ENCODE measurements around the gene UGT1A3. TPM values are rescaled to one million over a fixed set of nuclear protein-coding genes. Genes with fewer than 3 reads are reported as not detected.

The UGT1A3 gene
- not detected for total RNA-seq

DNA sequence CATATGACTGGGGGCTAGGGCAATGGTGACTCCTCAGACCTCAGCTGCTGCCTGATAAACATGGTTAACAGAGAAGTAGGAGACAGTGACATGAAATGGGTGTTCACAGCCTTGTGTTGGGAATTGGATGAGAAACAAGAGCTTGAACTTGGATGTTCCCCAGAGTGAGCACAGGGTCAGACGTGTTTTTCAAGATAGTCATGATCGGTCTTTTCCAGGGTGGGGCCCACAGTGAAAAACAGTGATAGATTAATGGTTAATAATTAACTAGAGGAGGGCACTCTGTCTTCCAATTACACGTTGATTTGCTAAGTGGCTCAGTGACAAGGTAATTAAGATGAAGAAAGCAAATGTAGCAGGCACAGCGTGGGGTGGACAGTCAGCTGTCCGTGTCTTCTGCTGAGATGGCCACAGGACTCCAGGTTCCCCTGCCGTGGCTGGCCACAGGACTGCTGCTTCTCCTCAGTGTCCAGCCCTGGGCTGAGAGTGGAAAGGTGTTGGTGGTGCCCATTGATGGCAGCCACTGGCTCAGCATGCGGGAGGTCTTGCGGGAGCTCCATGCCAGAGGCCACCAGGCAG lies at the start of gene UGT1A3:
Gene UGT1A3 (plus strand): TSS at position 320 of the 579 bp plus-strand sequence. CDS start 85 bp downstream, at position 405.
- Mint-ChIP-seq H3K4me1 (no peaks in the 10 kb centered on the region), H3K27ac (no peak within 1 kb of the TSS), H3K4me3 (no peak within 1 kb of the TSS), H3K36me3 (ENCODE audit: low read depth) (no peaks in the 10 kb centered on the region), H3K27me3 (peaks cover 6% of the 10 kb centered on the region), H3K9me3 (no peaks in the 10 kb centered on the region)
- POLR2A ChIA-PET, result no interaction called here
- CTCF ChIA-PET, result no interaction called here
- no peak for DNase-seq

- Mint-ChIP-seq H3K9me3 (no peaks in the 10 kb centered on the region), H3K27me3 (peaks cover 30% of the 10 kb centered on the region), H3K4me1 (no peaks in the 10 kb centered on the region), H3K4me3 (no peak overlapping the region), H3K27ac (no peak overlapping the region), H3K36me3 (ENCODE audit: low read depth) (no peaks in the 10 kb centered on the region)
- CTCF ChIA-PET, result no interaction called here
- POLR2A ChIA-PET, result no interaction called here
- no peak for DNase-seq
Observed at GRCh38 chr2:233679196-233679595, 49.6 kb upstream of the UGT1A3 start.

DNA sequence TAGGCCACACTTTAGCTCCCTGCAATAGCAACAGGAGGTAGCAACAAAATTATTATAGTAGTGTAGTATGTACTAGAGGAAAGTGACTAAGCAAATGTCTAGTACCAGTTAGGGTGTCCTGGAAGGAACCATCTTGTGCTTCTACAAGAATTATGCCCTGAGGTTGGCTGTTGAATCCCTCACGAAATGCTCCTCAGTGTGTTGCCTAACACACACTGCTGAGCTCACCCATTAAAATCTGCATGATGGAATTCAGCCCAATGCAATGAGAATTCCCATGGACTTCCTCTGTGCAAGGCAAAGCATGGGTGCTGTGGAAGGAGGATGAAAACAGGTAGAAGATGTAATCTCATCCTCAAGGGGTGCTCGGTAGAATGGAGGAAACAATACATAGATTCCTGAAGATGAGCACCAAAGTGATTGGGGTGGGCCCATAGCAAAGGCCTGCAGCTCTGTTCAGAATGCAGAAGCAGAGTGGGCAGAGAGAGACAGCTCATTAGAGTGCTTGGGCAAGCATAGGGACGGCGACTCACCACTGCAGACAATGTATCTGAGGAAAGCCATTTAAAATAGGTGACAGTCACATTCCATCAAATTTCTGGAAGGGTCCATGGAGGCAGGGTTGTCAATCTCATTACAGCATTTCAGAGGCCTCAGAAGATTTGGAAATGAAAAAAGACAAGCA lies 48.3 kb upstream of the UGT1A3 start:
- Mint-ChIP-seq H3K9me3 (no peaks in the 10 kb centered on the region), H3K27me3 (peaks cover 32% of the 10 kb centered on the region), H3K36me3 (ENCODE audit: low read depth) (no peaks in the 10 kb centered on the region), H3K4me1 (no peaks in the 10 kb centered on the region), H3K27ac (no peak overlapping the region), H3K4me3 (no peak overlapping the region)
- ChIA-PET CTCF (no interaction called here), POLR2A (no interaction called here)
- DNase-seq, result no peak

DNA sequence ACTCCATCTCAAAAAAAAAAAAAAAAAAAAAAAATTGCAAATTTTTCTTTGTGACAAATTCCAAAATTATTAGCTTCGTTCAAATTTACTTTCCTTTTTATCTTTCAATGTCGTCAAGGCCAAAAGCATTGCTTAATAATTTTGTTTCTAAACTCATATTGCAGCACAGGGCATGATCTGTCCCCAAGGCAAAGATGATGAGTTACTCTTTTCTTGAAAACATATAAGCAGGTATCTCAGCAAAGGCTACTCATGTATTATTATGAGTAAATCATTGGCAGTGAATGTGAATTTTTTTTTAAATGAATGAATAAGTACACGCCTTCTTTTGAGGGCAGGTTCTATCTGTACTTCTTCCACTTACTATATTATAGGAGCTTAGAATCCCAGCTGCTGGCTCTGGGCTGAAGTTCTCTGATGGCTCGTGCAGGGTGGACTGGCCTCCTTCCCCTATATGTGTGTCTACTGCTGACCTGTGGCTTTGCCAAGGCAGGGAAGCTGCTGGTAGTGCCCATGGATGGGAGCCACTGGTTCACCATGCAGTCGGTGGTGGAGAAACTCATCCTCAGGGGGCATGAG lies 47.2 kb upstream of the UGT1A3 start, which contains the start of gene UGT1A7:
Gene UGT1A7 (plus strand): TSS at position 381 of the 579 bp plus-strand sequence. CDS start 37 bp downstream, at position 418.
- Mint-ChIP-seq H3K9me3 (no peaks in the 10 kb centered on the region), H3K4me3 (no peak within 1 kb of the TSS), H3K27me3 (peaks cover 28% of the 10 kb centered on the region), H3K4me1 (no peaks in the 10 kb centered on the region), H3K27ac (no peak within 1 kb of the TSS), H3K36me3 (ENCODE audit: low read depth) (no peaks in the 10 kb centered on the region)
- ChIA-PET CTCF (no interaction called here), POLR2A (no interaction called here)
- no peak for DNase-seq

DNA sequence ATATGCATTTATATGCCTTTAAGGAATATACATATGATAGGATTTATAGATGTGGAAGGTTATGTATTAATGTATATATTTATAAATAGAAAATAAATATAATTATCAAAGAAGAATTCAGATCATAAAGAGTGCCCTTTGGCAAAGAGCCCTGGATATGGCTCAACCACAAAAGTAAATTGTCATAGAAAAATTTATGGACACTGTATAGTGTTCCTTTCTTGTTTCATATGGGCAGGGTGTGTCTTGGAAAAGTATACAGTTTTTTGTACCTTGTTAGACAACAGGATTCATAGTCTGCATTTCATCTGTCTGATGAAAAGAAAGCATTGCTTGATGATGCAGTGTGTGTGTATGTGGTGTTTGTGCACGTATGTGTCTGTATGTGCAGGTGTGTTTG lies 44.2 kb upstream of the UGT1A3 start:
- no peaks in the 10 kb centered on the region for H3K36me3 Mint-ChIP-seq (ENCODE audit: low read depth)
- ChIA-PET POLR2A (no interaction called here), CTCF (no interaction called here)
- DNase-seq, result no peak
- peaks cover 10% of the 10 kb centered on the region for H3K27me3 Mint-ChIP-seq
- H3K9me3 Mint-ChIP-seq, result no peaks in the 10 kb centered on the region
- H3K4me3 Mint-ChIP-seq, result no peak overlapping the region
- no peaks in the 10 kb centered on the region for H3K4me1 Mint-ChIP-seq
- H3K27ac Mint-ChIP-seq, result no peak overlapping the region

DNA sequence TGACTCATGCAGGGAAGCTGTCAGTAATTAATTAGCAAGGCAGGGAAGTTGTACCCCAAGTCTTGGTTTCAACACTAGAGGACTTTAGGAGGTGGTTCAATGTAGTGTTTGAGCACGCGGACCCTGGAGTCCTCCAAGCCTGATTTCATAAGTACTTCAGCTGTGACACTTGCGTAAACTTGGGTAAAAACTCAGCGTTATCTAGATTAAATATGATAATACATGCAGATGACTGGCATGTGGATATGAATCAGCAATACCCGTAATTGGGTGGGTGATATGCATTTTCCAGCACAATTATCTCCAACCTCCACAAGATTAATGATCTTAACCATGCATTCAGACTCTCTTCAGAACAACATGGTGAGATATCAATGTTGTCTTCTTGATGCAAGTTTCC lies 41.9 kb upstream of the UGT1A3 start:
- Mint-ChIP-seq H3K27me3 (peaks cover 12% of the 10 kb centered on the region), H3K36me3 (ENCODE audit: low read depth) (no peaks in the 10 kb centered on the region), H3K9me3 (no peaks in the 10 kb centered on the region), H3K4me1 (no peaks in the 10 kb centered on the region), H3K4me3 (no peak overlapping the region), H3K27ac (no peak overlapping the region)
- ChIA-PET POLR2A (no interaction called here), CTCF (interaction anchor here (1.0 kb wide), 1 partner anchor 13 kb away, joined by 3 read pairs; no protein-coding TSS in a partner anchor)
- no peak for DNase-seq

DNA sequence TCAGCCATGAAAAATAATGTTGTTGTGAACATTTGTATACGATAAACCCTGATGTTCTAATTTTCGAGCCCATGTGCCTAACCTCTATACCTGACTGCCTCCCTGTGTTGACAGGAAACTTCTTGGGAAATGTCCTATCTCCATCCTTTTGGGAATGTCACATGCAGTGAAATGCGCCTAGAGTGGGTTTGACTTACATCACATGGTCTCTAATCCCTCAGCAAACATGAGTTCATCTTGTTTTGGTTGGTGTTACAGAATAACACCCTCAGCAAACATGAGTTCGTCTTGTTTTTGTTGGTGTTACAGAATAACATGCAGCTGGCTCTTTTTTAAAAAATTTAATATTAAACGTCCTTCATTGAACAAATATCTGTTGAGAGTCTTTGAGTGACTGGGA lies 40.5 kb upstream of the UGT1A3 start:
- POLR2A ChIA-PET, result no interaction called here

GRCh38 chr2:233689031-233689430 lies 39.8 kb upstream of the UGT1A3 start:
- no peaks in the 10 kb centered on the region for H3K9me3 Mint-ChIP-seq

More for the DNA sequence above, 40.5 kb upstream of the UGT1A3 start:
- Mint-ChIP-seq H3K36me3 (ENCODE audit: low read depth) (no peaks in the 10 kb centered on the region), H3K27ac (no peak overlapping the region), H3K4me1 (no peaks in the 10 kb centered on the region), H3K27me3 (peaks cover 12% of the 10 kb centered on the region), H3K4me3 (no peak overlapping the region), H3K9me3 (no peaks in the 10 kb centered on the region)
- CTCF ChIA-PET, result no interaction called here
- no peak for DNase-seq

DNA sequence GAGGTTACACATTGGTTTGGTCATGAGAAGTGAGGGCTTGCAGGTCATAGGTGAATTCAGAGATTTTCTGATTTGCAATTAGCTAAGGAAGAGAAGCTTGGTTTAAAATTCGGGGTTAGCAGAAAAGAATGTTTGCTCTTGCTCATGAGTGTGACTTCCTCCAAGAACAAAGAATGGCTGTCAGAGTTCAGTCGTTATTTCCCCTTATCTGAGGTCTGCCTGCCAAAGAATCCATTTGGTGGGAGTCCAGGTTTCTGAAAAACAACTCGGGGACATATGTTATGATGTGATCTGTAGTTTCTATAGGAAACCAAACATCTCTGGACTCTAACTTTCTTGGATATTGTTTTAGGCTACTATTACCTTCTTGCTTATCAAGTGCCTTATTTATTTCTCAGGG lies 39.3 kb upstream of the UGT1A3 start:
- CTCF ChIA-PET, result no interaction called here
- no peak overlapping the region for H3K4me3 Mint-ChIP-seq
- DNase-seq, result no peak
- H3K27me3 Mint-ChIP-seq, result peaks cover 6% of the 10 kb centered on the region
- POLR2A ChIA-PET, result no interaction called here
- no peaks in the 10 kb centered on the region for H3K36me3 Mint-ChIP-seq (ENCODE audit: low read depth)
- H3K4me1 Mint-ChIP-seq, result no peaks in the 10 kb centered on the region
- no peaks in the 10 kb centered on the region for H3K9me3 Mint-ChIP-seq
- H3K27ac Mint-ChIP-seq, result no peak overlapping the region

More at GRCh38 chr2:233689031-233689430, 39.8 kb upstream of the UGT1A3 start:
- H3K36me3 Mint-ChIP-seq (ENCODE audit: low read depth), result no peaks in the 10 kb centered on the region
- H3K4me1 Mint-ChIP-seq, result no peaks in the 10 kb centered on the region
- CTCF ChIA-PET, result no interaction called here
- H3K27ac Mint-ChIP-seq, result no peak overlapping the region
- H3K27me3 Mint-ChIP-seq, result peaks cover 6% of the 10 kb centered on the region
- no peak for DNase-seq
- POLR2A ChIA-PET, result no interaction called here
- H3K4me3 Mint-ChIP-seq, result no peak overlapping the region

DNA sequence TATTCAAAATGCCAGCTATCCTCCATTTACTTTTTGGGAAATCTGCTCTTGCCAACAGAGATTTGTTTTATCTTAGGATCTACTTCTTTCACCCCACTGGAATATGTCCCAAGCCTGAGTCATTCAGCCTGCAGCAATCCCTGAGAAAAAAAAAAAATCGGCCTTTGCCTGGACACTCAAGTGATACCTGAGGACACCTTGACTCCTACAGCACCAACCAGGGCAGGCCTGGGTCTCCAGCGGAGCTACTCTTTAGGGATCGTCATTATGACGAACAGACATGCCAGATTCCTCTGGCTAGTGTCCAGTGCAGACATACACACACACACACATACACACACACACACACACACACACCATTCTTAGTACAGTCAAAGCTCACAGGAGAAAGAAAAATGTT lies 38.4 kb upstream of the UGT1A3 start:
- Mint-ChIP-seq H3K27ac (no peak overlapping the region), H3K36me3 (ENCODE audit: low read depth) (no peaks in the 10 kb centered on the region), H3K27me3 (peaks cover 4% of the 10 kb centered on the region), H3K4me1 (no peaks in the 10 kb centered on the region), H3K9me3 (no peaks in the 10 kb centered on the region), H3K4me3 (no peak overlapping the region)
- ChIA-PET CTCF (no interaction called here), POLR2A (no interaction called here)
- no peak for DNase-seq

- CTCF ChIA-PET, result interaction anchor here (0.9 kb wide), 1 partner anchor 39 kb away, joined by 3 read pairs; no protein-coding TSS in a partner anchor
- Mint-ChIP-seq H3K36me3 (ENCODE audit: low read depth) (no peaks in the 10 kb centered on the region), H3K4me3 (no peak overlapping the region), H3K27ac (no peak overlapping the region), H3K9me3 (no peaks in the 10 kb centered on the region), H3K4me1 (no peaks in the 10 kb centered on the region), H3K27me3 (peaks cover 9% of the 10 kb centered on the region)
- POLR2A ChIA-PET, result no interaction called here
- no peak for DNase-seq
Observed at GRCh38 chr2:233691443-233692433, 37.1 kb upstream of the UGT1A3 start.

GRCh38 chr2:233692648-233693047 lies 36.2 kb upstream of the UGT1A3 start, which contains the start of gene UGT1A6:
UGT1A6 (plus strand) TSS chr2:233692890; CDS start chr2:233693005, 115 bp downstream.
- CTCF ChIA-PET, result no interaction called here
- Mint-ChIP-seq H3K27ac (no peak within 1 kb of the TSS), H3K36me3 (ENCODE audit: low read depth) (no peaks in the 10 kb centered on the region), H3K4me3 (no peak within 1 kb of the TSS), H3K4me1 (no peaks in the 10 kb centered on the region), H3K9me3 (no peaks in the 10 kb centered on the region), H3K27me3 (peaks cover 15% of the 10 kb centered on the region)
- no peak for DNase-seq
- POLR2A ChIA-PET, result no interaction called here

DNA sequence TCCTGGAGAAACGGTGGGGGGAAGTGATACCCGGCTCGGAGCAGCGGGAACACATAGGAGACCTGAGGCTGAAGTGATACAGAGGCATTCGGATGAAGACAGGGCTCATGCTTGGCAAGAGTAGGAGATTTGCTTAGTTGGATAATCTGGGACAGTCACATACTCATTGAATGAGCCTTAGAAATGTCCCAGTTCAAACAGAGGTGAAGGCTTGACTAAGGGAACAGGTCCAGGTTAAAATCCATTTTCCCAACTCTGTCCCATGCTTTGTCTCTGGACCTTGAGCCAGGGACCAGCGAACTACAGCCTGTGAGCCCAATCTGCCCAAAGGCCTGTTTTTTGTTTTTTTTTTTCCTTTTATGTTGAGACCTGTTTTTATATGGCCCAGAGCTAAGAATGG lies 34.9 kb upstream of the UGT1A3 start:
- ChIA-PET CTCF (no interaction called here), POLR2A (no interaction called here)
- Mint-ChIP-seq H3K27ac (no peak overlapping the region), H3K4me3 (no peak overlapping the region), H3K4me1 (no peaks in the 10 kb centered on the region), H3K9me3 (no peaks in the 10 kb centered on the region), H3K27me3 (peaks cover 14% of the 10 kb centered on the region), H3K36me3 (ENCODE audit: low read depth) (no peaks in the 10 kb centered on the region)
- no peak for DNase-seq
